GM12873 (cell line): ENCODE results near the gene RERE.

Experiments
- CTCF ChIP-seq: IDR thresholded peaks from 2 replicates; pipeline ENCODE4 v1.5.1; 2012; ENCODE audit warnings: low read depth, mild to moderate bottlenecking, moderate library complexity, low read length, control low read depth; ENCODE audit not compliant: insufficient read depth; ENCODE audit errors: missing control alignments

The RERE gene

GRCh38 chr1:8812081-8812480 lies 5.4 kb downstream of the RERE start:
- TF ChIP-seq CTCF, result no peak

GRCh38 chr1:8810987-8811386 lies 6.5 kb downstream of the RERE start:
- no peak for TF ChIP-seq CTCF

- no peak for TF ChIP-seq CTCF
Measured at GRCh38 chr1:8809342-8809736, 8.1 kb downstream of the RERE start.

GRCh38 chr1:8807004-8807403 lies 10.4 kb downstream of the RERE start:
- TF ChIP-seq CTCF, result no peak

- no peak for TF ChIP-seq CTCF
Measured at GRCh38 chr1:8800416-8800815, 17.0 kb downstream of the RERE start.

- no peak for TF ChIP-seq CTCF
Measured at GRCh38 chr1:8797216-8797615, 20.2 kb downstream of the RERE start.

- TF ChIP-seq CTCF, result no peak
Measured at GRCh38 chr1:8796812-8797211, 20.6 kb downstream of the RERE start.
